ENCODE measurements around the gene PLCE1.

DNA sequence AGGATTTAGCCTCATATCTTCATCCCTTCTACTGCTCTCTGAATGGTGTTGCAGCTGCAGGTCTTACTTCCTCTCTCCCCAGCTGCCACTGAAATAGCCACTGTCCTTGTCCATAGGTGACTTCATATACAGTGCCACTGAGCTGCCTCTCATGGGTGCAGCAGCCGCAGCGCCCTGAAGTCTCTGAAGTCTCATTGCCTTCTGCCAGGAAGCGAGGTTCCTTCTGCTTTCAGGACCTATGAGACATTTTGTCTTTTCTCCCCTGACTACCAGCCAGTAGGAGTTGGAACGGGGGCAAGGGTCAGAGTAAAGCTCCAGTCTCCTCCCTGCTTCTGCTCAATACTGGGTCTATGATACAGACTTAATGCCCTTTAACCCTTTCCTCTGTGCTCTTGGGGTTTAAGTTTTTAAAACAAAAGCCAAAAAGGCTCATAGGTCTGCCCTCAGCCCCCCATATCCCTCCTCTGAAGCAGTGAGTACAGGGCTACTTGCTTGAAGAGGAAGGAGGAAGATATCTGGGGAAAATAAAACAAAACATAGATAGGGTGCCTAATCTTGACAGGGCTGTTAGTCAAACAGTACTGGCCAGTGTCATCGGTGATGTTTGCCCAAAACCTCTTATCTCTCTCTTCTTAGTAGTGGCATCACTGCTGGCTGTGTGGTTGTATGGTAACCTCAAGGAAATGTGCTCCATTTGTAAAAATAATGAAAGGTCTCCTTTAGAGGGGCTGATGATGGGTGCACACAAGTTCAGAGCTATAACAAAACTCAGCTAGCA, 7.1 kb downstream of the PLCE1 start:
- TF ChIP-seq, protein P1, sequence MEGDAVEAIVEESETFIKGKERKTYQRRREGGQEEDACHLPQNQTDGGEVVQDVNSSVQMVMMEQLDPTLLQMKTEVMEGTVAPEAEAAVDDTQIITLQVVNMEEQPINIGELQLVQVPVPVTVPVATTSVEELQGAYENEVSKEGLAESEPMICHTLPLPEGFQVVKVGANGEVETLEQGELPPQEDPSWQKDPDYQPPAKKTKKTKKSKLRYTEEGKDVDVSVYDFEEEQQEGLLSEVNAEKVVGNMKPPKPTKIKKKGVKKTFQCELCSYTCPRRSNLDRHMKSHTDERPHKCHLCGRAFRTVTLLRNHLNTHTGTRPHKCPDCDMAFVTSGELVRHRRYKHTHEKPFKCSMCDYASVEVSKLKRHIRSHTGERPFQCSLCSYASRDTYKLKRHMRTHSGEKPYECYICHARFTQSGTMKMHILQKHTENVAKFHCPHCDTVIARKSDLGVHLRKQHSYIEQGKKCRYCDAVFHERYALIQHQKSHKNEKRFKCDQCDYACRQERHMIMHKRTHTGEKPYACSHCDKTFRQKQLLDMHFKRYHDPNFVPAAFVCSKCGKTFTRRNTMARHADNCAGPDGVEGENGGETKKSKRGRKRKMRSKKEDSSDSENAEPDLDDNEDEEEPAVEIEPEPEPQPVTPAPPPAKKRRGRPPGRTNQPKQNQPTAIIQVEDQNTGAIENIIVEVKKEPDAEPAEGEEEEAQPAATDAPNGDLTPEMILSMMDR (conservative IDR thresholded peaks at IDR 0.05) = no peak
- no peak for TF ChIP-seq ZFX (IDR thresholded peaks at IDR 0.05)

Data from C4-2B (cell line).